H1 (cell line): ENCODE results near the gene SLC4A9. TPM values are rescaled to one million over a fixed set of nuclear protein-coding genes. Genes with fewer than 3 reads are reported as not detected.

Experiments
- BCL11A ChIP-seq, 2 experiments: IDR thresholded peaks; one replicate each; pipeline ENCODE4 v1.6.1; 2011; ENCODE audit warnings: low read depth in 2 of 2, low read length in 2 of 2, mild to moderate bottlenecking in 2 of 2
- CBX5 ChIP-seq: fragments of 300-800, 300-1000 bp; sonication (generic); IDR thresholded peaks from 2 replicates; pipeline ENCODE4 v1.7.1; 2016; ENCODE audit warnings: antibody characterized with exemption, low read length, low read depth
- CHD1 ChIP-seq: IDR thresholded peaks from 2 replicates; pipeline ENCODE4 v1.6.1; 2012; ENCODE audit warnings: low read depth, low read length, improper control_type of control experiment
- RAD21 ChIP-seq, 2 experiments: IDR thresholded peaks in 1 of 2; conservative IDR thresholded peaks in 1 of 2; 2 replicates each; pipeline ENCODE4 v1.6.1; 2011; ENCODE audit warnings: low read depth in 2 of 2, low read length in 2 of 2, improper control_type of control experiment in 1 of 2, inconsistent platforms in 1 of 2, mild to moderate bottlenecking in 1 of 2, moderate library complexity in 1 of 2
- SAP30 ChIP-seq: fragments of 300-600 bp; sonication (generic); IDR thresholded peaks from 2 replicates; pipeline ENCODE4 v1.7.1; 2012; ENCODE audit warnings: low read length, moderate library complexity, mild to moderate bottlenecking, inconsistent platforms; ENCODE audit not compliant: insufficient read depth, insufficient replicate concordance
- SIX5 ChIP-seq: IDR thresholded peaks from 2 replicates; pipeline ENCODE4 v1.6.1; 2011; ENCODE audit warnings: mild to moderate bottlenecking, low read depth, low read length
- SP2 ChIP-seq: IDR thresholded peaks from 2 replicates; pipeline ENCODE4 v1.6.1; 2012; ENCODE audit warnings: mild to moderate bottlenecking, low read length, inconsistent platforms
- SP4 ChIP-seq: IDR thresholded peaks from 2 replicates; pipeline ENCODE4 v1.6.1; 2012; ENCODE audit warnings: low read length, inconsistent platforms
- TCF12 ChIP-seq: IDR thresholded peaks from 2 replicates; pipeline ENCODE4 v1.6.1; 2011; ENCODE audit warnings: low read depth, mild to moderate bottlenecking, low read length
- ZNF274 ChIP-seq: IDR thresholded peaks from 2 replicates; pipeline ENCODE4 v1.7.0; 2012; ENCODE audit warnings: low read length, borderline replicate concordance; ENCODE audit errors: extremely low read depth
- polyA plus RNA-seq, 7 experiments: library from polyadenylated mRNA; depleted of rRNA in 3 of 7; stranded (reverse) in 5 of 7; unstranded in 2 of 7; fragments of >200 nt in 5 of 7; fragments of 200-250 nt in 2 of 7; gene quantifications; 1 replicate in 5 of 7; 2 replicates in 1 of 7; 4 replicates in 1 of 7; pipeline versions ENCODE4 v1.2.1 to v1.2.3, GENCODE V29; 2011 to 2013; ENCODE audit warnings: missing spikeins in 2 of 7, mixed read lengths in 2 of 7
- total RNA-seq: library from RNA; stranded (reverse); fragmentation: NEBNext Ultra II Directional; extraction: Animal tissue kit (Norgen Biotek cat#: 25700); gene quantifications from 2 replicates; pipeline ENCODE4 v1.2.1, GENCODE V29; 2021

Gene SLC4A9
- total and polyA plus RNA-seq, 2 of the 8 experiments (the other 6 are each of a cell fraction or from before 2014, with no cell fraction given) = 0.15 to 0.28 TPM

- TF ChIP-seq SAP30 (no peak), SP2 (no peak), TCF12 (no peak), CBX5 (no peak), RAD21 (IDR thresholded peaks at IDR 0.05 in 1 of 2, conservative IDR thresholded peaks at IDR 0.05 in 1 of 2; ENCODE audit: low read depth in 2 of 2, low read length in 2 of 2) (no peak), SP4 (no peak), CHD1 (no peak), SIX5 (no peak), ZNF274 (no peak), BCL11A (IDR thresholded peaks at IDR 0.05; ENCODE audit: low read depth in 2 of 2, low read length in 2 of 2) (no peak)
- TF ChIP-seq, all 59 proteins: peak for 0
These were observed 886 bp downstream of the SLC4A9 start (continued) for GRCh38 chr5:140360681-140361479.
